ENCODE measurements around the gene CYB561D1.

CYB561D1 gene

GRCh38 chr1:109474697-109475096 lies 19.2 kb upstream of the CYB561D1 start:
- no peak for ATAC-seq
- TF ChIP-seq ZNF70 (CRISPR knock-in tag; IDR thresholded peaks at IDR 0.05) (no peak), ISL1 (CRISPR knock-in tag; IDR thresholded peaks at IDR 0.05) (no peak), CREB5 (CRISPR knock-in tag; IDR thresholded peaks at IDR 0.05; ENCODE audit: low read depth) (no peak), TCF4 (CRISPR knock-in tag; IDR thresholded peaks at IDR 0.05; ENCODE audit: borderline replicate concordance) (no peak), ZFP3 (CRISPR knock-in tag; IDR thresholded peaks at IDR 0.05) (no peak), GLIS3 (CRISPR knock-in tag; IDR thresholded peaks at IDR 0.05) (no peak), ZC3H10 (CRISPR knock-in tag; IDR thresholded peaks at IDR 0.05) (no peak), ZNF565 (CRISPR knock-in tag; conservative IDR thresholded peaks at IDR 0.05; ENCODE audit: low read depth) (no peak), PPARA (CRISPR knock-in tag; IDR thresholded peaks at IDR 0.05; ENCODE audit: borderline replicate concordance) (no peak), BACH2 (CRISPR knock-in tag; IDR thresholded peaks at IDR 0.05; ENCODE audit: borderline replicate concordance) (no peak), PATZ1 (CRISPR knock-in tag; IDR thresholded peaks at IDR 0.05; ENCODE audit: borderline replicate concordance) (no peak), RARB (CRISPR knock-in tag; IDR thresholded peaks at IDR 0.05) (no peak)

GRCh38 chr1:109475261-109475660 lies 18.6 kb upstream of the CYB561D1 start:
- ATAC-seq: no peak
- no peak for TF ChIP-seq GLIS3 (CRISPR knock-in tag; IDR thresholded peaks at IDR 0.05)
- no peak for TF ChIP-seq ZNF565 (CRISPR knock-in tag; conservative IDR thresholded peaks at IDR 0.05; ENCODE audit: low read depth)
- TF ChIP-seq CSDC2 (CRISPR knock-in tag; IDR thresholded peaks at IDR 0.05): no peak
- no peak for TF ChIP-seq OSR1 (CRISPR knock-in tag; IDR thresholded peaks at IDR 0.05)
- TF ChIP-seq ZNF70 (CRISPR knock-in tag; IDR thresholded peaks at IDR 0.05): no peak
- TF ChIP-seq TCF4 (CRISPR knock-in tag; IDR thresholded peaks at IDR 0.05; ENCODE audit: borderline replicate concordance): no peak
- TF ChIP-seq ARNTL (CRISPR knock-in tag; IDR thresholded peaks at IDR 0.05; ENCODE audit: borderline replicate concordance, low read depth): no peak
- TF ChIP-seq SNAI2 (CRISPR knock-in tag; IDR thresholded peaks at IDR 0.05): no peak
- no peak for TF ChIP-seq ISL1 (CRISPR knock-in tag; IDR thresholded peaks at IDR 0.05)
- no peak for TF ChIP-seq ESRRG (CRISPR knock-in tag; IDR thresholded peaks at IDR 0.05)
- TF ChIP-seq, protein P1, sequence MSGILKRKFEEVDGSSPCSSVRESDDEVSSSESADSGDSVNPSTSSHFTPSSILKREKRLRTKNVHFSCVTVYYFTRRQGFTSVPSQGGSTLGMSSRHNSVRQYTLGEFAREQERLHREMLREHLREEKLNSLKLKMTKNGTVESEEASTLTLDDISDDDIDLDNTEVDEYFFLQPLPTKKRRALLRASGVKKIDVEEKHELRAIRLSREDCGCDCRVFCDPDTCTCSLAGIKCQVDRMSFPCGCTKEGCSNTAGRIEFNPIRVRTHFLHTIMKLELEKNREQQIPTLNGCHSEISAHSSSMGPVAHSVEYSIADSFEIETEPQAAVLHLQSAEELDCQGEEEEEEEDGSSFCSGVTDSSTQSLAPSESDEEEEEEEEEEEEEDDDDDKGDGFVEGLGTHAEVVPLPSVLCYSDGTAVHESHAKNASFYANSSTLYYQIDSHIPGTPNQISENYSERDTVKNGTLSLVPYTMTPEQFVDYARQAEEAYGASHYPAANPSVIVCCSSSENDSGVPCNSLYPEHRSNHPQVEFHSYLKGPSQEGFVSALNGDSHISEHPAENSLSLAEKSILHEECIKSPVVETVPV (CRISPR knock-in tag; IDR thresholded peaks at IDR 0.05): no peak
- no peak for TF ChIP-seq TSHZ2 (CRISPR knock-in tag; IDR thresholded peaks at IDR 0.05)
- no peak for TF ChIP-seq ZFP3 (CRISPR knock-in tag; IDR thresholded peaks at IDR 0.05)
- no peak for TF ChIP-seq PATZ1 (CRISPR knock-in tag; IDR thresholded peaks at IDR 0.05; ENCODE audit: borderline replicate concordance)
- TF ChIP-seq, protein P2, sequence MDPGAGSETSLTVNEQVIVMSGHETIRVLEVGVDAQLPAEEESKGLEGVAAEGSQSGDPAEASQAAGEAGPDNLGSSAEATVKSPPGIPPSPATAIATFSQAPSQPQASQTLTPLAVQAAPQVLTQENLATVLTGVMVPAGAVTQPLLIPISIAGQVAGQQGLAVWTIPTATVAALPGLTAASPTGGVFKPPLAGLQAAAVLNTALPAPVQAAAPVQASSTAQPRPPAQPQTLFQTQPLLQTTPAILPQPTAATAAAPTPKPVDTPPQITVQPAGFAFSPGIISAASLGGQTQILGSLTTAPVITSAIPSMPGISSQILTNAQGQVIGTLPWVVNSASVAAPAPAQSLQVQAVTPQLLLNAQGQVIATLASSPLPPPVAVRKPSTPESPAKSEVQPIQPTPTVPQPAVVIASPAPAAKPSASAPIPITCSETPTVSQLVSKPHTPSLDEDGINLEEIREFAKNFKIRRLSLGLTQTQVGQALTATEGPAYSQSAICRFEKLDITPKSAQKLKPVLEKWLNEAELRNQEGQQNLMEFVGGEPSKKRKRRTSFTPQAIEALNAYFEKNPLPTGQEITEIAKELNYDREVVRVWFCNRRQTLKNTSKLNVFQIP (CRISPR knock-in tag; IDR thresholded peaks at IDR 0.05; ENCODE audit: borderline replicate concordance, low read depth): no peak
- TF ChIP-seq CREB5 (CRISPR knock-in tag; IDR thresholded peaks at IDR 0.05; ENCODE audit: low read depth): no peak
- no peak for TF ChIP-seq PPARA (CRISPR knock-in tag; IDR thresholded peaks at IDR 0.05; ENCODE audit: borderline replicate concordance)
- TF ChIP-seq ZFP30 (CRISPR knock-in tag; IDR thresholded peaks at IDR 0.05): no peak

Data from SK-N-SH treated with all-trans-retinoic acid at 6 μM for 48 hours (cell line).